Stimulated activated naive CD8-positive, alpha-beta T cell treated with anti-CD3 and anti-CD28 coated beads, Interleukin-15, Interleukin-2, amounts not matched to agents 100 ng/mL and 50 ng/mL, for 24 hours (primary cell): ENCODE data around the gene CELF2.

Source experiments
- H3K27ac Mint-ChIP-seq: one replicate; pipeline ENCODE4 v1.8.0; 2021; ENCODE audit warnings: mild to moderate bottlenecking, mixed read lengths
- H3K27me3 Mint-ChIP-seq: one replicate; pipeline ENCODE4 v1.8.0; 2021; ENCODE audit warnings: mixed read lengths
- H3K36me3 Mint-ChIP-seq: one replicate; pipeline ENCODE4 v1.8.0; 2021; ENCODE audit warnings: low read depth, mixed read lengths
- H3K4me1 Mint-ChIP-seq: one replicate; pipeline ENCODE4 v1.8.0; 2021; ENCODE audit warnings: low read depth, mixed read lengths
- H3K4me3 Mint-ChIP-seq: one replicate; pipeline ENCODE4 v1.8.0; 2021; ENCODE audit warnings: mild to moderate bottlenecking, mixed read lengths
- H3K9me3 Mint-ChIP-seq: one replicate; pipeline ENCODE4 v1.8.0; 2021; ENCODE audit warnings: mixed read lengths

CELF2 gene

GRCh38 chr10:11147722-11148121, 130.1 kb downstream of the CELF2 start:
- peaks cover 96% of the 10 kb centered on the region for H3K4me1 Mint-ChIP-seq

DNA sequence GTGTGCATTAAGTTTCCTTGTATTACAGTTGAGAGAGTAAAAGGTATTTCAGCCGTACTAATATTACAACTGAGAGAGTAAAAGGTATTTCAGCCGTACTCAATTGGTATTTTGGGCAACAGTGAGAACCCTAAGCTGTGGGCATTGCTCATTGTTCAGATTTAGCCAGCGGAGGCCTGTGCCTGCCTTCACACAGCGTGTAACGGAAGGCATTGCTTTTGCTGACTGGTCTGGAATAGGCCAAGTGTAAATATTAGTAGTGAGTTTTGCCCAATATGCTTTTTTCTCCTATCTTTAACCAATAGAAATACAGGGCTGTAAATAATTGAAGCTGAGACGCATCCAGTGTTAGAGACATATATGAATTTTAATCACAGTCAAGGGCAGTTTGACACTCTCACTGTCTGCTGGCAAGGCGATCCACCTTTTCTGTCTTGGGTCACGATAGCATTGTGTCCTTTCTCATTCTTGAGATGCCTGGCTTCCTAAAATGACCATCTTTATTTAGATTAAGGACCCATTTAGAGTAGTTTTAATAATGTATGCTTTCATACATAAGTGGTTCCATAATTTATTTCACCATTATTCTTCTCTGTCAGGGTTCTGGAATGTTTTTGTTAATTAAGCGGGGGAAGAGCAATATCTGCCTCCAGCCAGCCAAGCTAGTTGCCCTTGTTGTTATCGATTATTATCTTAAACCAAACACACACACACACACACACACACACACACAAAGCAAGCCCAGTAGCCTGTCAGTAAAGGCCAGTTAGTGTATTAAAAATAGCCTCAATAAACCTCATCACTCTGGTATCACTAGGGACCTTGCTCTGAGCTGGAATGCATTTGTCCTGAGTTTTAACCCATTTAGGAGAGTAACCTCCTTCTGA, 130.7 kb downstream of the CELF2 start:
- Mint-ChIP-seq H3K4me1 (peaks cover 94% of the 10 kb centered on the region), H3K9me3 (no peaks in the 10 kb centered on the region), H3K4me3 (peak overlapping the region; percentile 85), H3K36me3 (no peaks in the 10 kb centered on the region), H3K27me3 (no peaks in the 10 kb centered on the region), H3K27ac (peak overlapping the region; percentile 94)

More at GRCh38 chr10:11147722-11148121, 130.1 kb downstream of the CELF2 start:
- no peaks in the 10 kb centered on the region for H3K27me3 Mint-ChIP-seq
- H3K9me3 Mint-ChIP-seq, result no peaks in the 10 kb centered on the region
- H3K36me3 Mint-ChIP-seq, result no peaks in the 10 kb centered on the region
- peak overlapping the region; percentile 85 for H3K4me3 Mint-ChIP-seq
- H3K27ac Mint-ChIP-seq, result peak overlapping the region; percentile 94

DNA sequence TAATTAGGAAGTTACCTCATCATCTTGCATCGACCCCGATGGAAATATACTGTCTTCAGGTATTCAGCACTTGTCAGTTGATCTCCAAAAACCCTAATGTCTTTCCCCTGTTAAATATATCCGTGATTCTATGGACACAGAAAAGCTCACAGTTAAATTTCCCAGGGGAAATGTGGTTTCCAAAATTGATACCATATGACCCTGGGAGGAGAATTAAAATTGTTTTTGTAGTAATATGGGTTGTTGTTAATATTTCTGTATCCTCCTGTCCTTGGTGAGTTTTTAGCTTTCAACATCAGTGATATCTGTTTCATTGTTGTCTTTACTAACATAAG, 132.1 kb downstream of the CELF2 start:
- Mint-ChIP-seq H3K36me3 (no peaks in the 10 kb centered on the region), H3K9me3 (no peaks in the 10 kb centered on the region)

GRCh38 chr10:11150231-11150731, 132.6 kb downstream of the CELF2 start:
- Mint-ChIP-seq H3K27me3 (no peaks in the 10 kb centered on the region), H3K36me3 (no peaks in the 10 kb centered on the region), H3K4me3 (peak overlapping the region; percentile 85), H3K27ac (peak overlapping the region; percentile 94), H3K4me1 (peaks cover 96% of the 10 kb centered on the region), H3K9me3 (no peaks in the 10 kb centered on the region)

More for the DNA sequence above, 132.1 kb downstream of the CELF2 start:
- no peaks in the 10 kb centered on the region for H3K27me3 Mint-ChIP-seq
- H3K27ac Mint-ChIP-seq, result peak overlapping the region; percentile 94
- peak overlapping the region; percentile 85 for H3K4me3 Mint-ChIP-seq
- peaks cover 96% of the 10 kb centered on the region for H3K4me1 Mint-ChIP-seq

DNA sequence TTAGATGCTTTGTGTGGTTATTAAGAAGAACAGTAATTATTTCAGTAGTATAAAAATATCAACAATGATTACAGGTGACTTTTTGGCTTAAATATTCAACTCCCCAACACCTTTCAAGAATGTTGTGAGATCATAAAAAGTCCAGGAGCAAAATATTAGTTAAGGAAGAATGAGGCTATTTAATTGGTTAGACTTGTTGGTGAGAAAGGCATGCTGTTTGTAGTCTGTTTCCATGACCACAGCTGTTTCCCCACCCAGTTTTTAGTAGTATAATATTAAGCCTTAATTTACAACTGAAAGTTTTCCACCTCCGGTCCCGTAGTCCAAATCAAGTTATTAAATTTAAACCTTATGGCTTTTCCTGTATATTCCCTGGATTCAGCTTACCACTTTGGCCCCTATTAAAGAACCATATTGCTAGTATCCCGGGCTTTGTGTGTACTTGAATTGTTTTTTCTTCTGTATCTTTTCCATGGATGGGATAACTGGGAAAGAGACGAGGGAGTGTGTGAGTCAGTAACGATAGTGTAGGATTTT, 133.3 kb downstream of the CELF2 start:
- peak overlapping the region; percentile 85 for H3K4me3 Mint-ChIP-seq
- no peaks in the 10 kb centered on the region for H3K36me3 Mint-ChIP-seq
- H3K27ac Mint-ChIP-seq, result peak overlapping the region; percentile 94
- H3K27me3 Mint-ChIP-seq, result no peaks in the 10 kb centered on the region
- H3K4me1 Mint-ChIP-seq, result peaks cover 95% of the 10 kb centered on the region
- H3K9me3 Mint-ChIP-seq, result no peaks in the 10 kb centered on the region

- H3K27me3 Mint-ChIP-seq, result no peaks in the 10 kb centered on the region
- no peaks in the 10 kb centered on the region for H3K9me3 Mint-ChIP-seq
- no peak overlapping the region for H3K4me3 Mint-ChIP-seq
- H3K27ac Mint-ChIP-seq, result no peak overlapping the region
- H3K4me1 Mint-ChIP-seq, result peaks cover 93% of the 10 kb centered on the region
- no peaks in the 10 kb centered on the region for H3K36me3 Mint-ChIP-seq
Measured at GRCh38 chr10:11152801-11153200, 135.1 kb downstream of the CELF2 start.

DNA sequence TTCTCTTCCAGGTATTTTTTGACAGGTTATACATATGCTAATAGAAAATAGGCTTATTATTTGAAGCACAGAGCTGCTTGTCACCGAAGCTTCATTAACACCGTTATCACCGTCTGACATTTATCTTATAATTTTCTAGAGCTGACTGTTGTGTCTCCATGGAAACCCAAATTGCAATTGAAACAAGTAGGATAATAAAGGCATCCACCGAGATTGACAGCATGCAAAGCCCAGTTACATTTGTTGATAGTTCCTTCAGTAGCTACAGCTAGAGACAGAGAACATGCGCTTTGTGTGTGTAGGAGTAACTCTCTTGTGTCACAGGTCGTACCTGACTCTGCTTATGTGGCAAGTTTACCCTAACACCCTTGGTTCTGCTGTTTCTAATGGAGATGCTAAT, 135.6 kb downstream of the CELF2 start:
- Mint-ChIP-seq H3K4me1 (peaks cover 93% of the 10 kb centered on the region), H3K27me3 (no peaks in the 10 kb centered on the region), H3K27ac (no peak overlapping the region), H3K9me3 (no peaks in the 10 kb centered on the region), H3K36me3 (no peaks in the 10 kb centered on the region), H3K4me3 (no peak overlapping the region)

GRCh38 chr10:11153766-11154165, 136.1 kb downstream of the CELF2 start:
- Mint-ChIP-seq H3K27ac (peak overlapping the region; percentile 59), H3K36me3 (no peaks in the 10 kb centered on the region)

GRCh38 chr10:11154333-11154732, 136.7 kb downstream of the CELF2 start:
- Mint-ChIP-seq H3K27ac (peak overlapping the region; percentile 59), H3K9me3 (no peaks in the 10 kb centered on the region), H3K4me1 (peaks cover 92% of the 10 kb centered on the region), H3K36me3 (no peaks in the 10 kb centered on the region), H3K4me3 (peak overlapping the region; percentile 30), H3K27me3 (no peaks in the 10 kb centered on the region)

More at GRCh38 chr10:11153766-11154165, 136.1 kb downstream of the CELF2 start:
- H3K27me3 Mint-ChIP-seq, result no peaks in the 10 kb centered on the region
- peak overlapping the region; percentile 30 for H3K4me3 Mint-ChIP-seq
- peaks cover 93% of the 10 kb centered on the region for H3K4me1 Mint-ChIP-seq
- no peaks in the 10 kb centered on the region for H3K9me3 Mint-ChIP-seq

GRCh38 chr10:11154849-11155498, 137.3 kb downstream of the CELF2 start:
- Mint-ChIP-seq H3K27ac (no peak overlapping the region), H3K4me3 (no peak overlapping the region), H3K36me3 (no peaks in the 10 kb centered on the region), H3K27me3 (no peaks in the 10 kb centered on the region), H3K4me1 (peaks cover 92% of the 10 kb centered on the region), H3K9me3 (no peaks in the 10 kb centered on the region)

DNA sequence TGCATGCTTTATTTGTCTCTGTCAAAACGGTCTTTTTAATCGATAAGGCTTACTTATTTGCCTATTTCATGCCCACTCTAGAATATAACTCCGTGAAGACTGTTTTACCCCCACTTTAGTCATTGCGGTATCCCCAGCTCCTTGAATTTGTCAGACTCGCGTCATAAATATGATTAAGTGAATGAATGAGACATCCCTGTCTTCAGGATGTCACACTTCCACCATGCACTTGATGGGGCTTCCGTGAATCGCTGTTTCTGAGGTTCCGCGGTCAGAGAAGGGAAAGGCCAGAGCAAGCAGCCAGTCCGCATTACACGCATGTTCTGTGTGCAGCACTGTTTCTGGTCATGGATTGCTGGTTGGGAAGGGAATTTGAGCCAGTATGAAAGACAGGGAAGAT, 138.8 kb downstream of the CELF2 start:
- Mint-ChIP-seq H3K27me3 (no peaks in the 10 kb centered on the region), H3K27ac (peak overlapping the region; percentile 10), H3K4me3 (no peak overlapping the region), H3K36me3 (no peaks in the 10 kb centered on the region), H3K9me3 (no peaks in the 10 kb centered on the region), H3K4me1 (peaks cover 90% of the 10 kb centered on the region)

- Mint-ChIP-seq H3K27ac (peak overlapping the region; percentile 67), H3K4me1 (peaks cover 92% of the 10 kb centered on the region), H3K27me3 (no peaks in the 10 kb centered on the region), H3K36me3 (no peaks in the 10 kb centered on the region), H3K9me3 (peaks cover 4% of the 10 kb centered on the region), H3K4me3 (peak overlapping the region; percentile 30)
Measured at GRCh38 chr10:11157292-11158076, 139.8 kb downstream of the CELF2 start.

DNA sequence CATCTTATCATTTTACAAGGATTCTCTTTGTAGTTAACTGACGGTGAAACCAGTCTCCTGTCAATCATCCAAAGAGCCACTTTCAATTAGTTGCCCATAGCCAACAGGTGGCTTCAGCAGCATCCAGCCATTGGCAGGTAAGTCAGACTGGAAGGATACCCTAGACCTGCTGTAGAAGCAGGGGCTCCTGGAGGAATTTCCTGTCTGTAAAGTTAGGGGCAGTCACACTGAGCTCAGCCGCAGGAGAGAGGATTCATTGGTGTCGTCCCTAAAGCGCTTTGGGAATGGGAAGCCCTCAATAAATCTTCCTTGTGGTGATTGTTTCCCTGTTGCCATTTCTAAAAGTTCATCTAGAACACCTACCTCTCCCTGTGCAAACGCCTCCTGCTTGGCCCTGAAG, 140.4 kb downstream of the CELF2 start:
- Mint-ChIP-seq H3K4me1 (peaks cover 94% of the 10 kb centered on the region), H3K27me3 (no peaks in the 10 kb centered on the region), H3K36me3 (no peaks in the 10 kb centered on the region), H3K4me3 (no peak overlapping the region), H3K9me3 (peaks cover 4% of the 10 kb centered on the region), H3K27ac (peak overlapping the region; percentile 67)

- Mint-ChIP-seq H3K4me1 (peaks cover 94% of the 10 kb centered on the region), H3K4me3 (no peak overlapping the region), H3K9me3 (peaks cover 4% of the 10 kb centered on the region), H3K27me3 (no peaks in the 10 kb centered on the region), H3K27ac (no peak overlapping the region), H3K36me3 (no peaks in the 10 kb centered on the region)
Measured at GRCh38 chr10:11159543-11160215, 142.0 kb downstream of the CELF2 start.
